Fibroblast of lung (primary cell): ENCODE measurements around the gene DPH3. TPM values are rescaled to one million over a fixed set of nuclear protein-coding genes. Genes with fewer than 3 reads are reported as not detected.

Source experiments
- DNase-seq, 2 donors: peaks; one replicate each; pipeline versions ENCODE4 v3.0.0 to v3.0.0-alpha.2; 2010; ENCODE audit warnings: low read depth in 2 of 2
- H2AFZ ChIP-seq: 2 replicates; pipeline ENCODE4 v1.5.1; 2012; ENCODE audit warnings: low read length, control low read depth, inconsistent platforms
- H3K27ac ChIP-seq: 2 replicates; pipeline ENCODE4 v1.5.1; 2011; ENCODE audit warnings: low read length, control low read depth; ENCODE audit not compliant: insufficient read depth
- H3K27me3 ChIP-seq: 2 replicates; pipeline ENCODE4 v1.5.1; 2011; ENCODE audit warnings: mild to moderate bottlenecking, low read length; ENCODE audit not compliant: control insufficient read depth, insufficient read depth
- H3K36me3 ChIP-seq: 2 replicates; pipeline ENCODE4 v1.5.1; 2011; ENCODE audit warnings: low read length; ENCODE audit not compliant: control insufficient read depth, insufficient read depth
- H3K4me1 ChIP-seq: 2 replicates; pipeline ENCODE4 v1.5.1; 2011; ENCODE audit warnings: low read length; ENCODE audit not compliant: control insufficient read depth, insufficient read depth; ENCODE audit errors: extremely low read depth
- H3K4me2 ChIP-seq: 2 replicates; pipeline ENCODE4 v1.5.1; 2011; ENCODE audit warnings: low read length, control low read depth; ENCODE audit not compliant: insufficient read depth; ENCODE audit errors: extremely low read depth
- H3K4me3 ChIP-seq, 4 experiments: fragments of 200-600 bp in 1 of 4; sonication (generic) in 1 of 4; replicated peaks in 1 of 4; 2 replicates each; pipeline ENCODE4 v1.5.1; 2011 to 2016; ENCODE audit warnings: low read length in 4 of 4, low read depth in 3 of 4, mild to moderate bottlenecking in 3 of 4, control low read depth in 2 of 4, inconsistent platforms in 1 of 4, mixed read lengths in 1 of 4; ENCODE audit not compliant: insufficient read depth in 1 of 4; ENCODE audit errors: control extremely low read depth in 1 of 4
- H3K79me2 ChIP-seq: 2 replicates; pipeline ENCODE4 v1.5.1; 2012; ENCODE audit warnings: mild to moderate bottlenecking, low read length, inconsistent platforms; ENCODE audit not compliant: control insufficient read depth, insufficient read depth
- H3K9ac ChIP-seq: 2 replicates; pipeline ENCODE4 v1.5.1; 2011; ENCODE audit warnings: mild to moderate bottlenecking, low read length, control low read depth; ENCODE audit not compliant: insufficient read depth
- H3K9me3 ChIP-seq: 2 replicates; pipeline ENCODE4 v1.5.1; 2012; ENCODE audit warnings: low read depth, low read length; ENCODE audit not compliant: control insufficient read depth, insufficient read depth
- H4K20me1 ChIP-seq: 2 replicates; pipeline ENCODE4 v1.5.1; 2011; ENCODE audit warnings: low read length; ENCODE audit not compliant: control insufficient read depth, insufficient read depth; ENCODE audit errors: extremely low read depth
- EZH2 ChIP-seq: IDR thresholded peaks from 2 replicates; pipeline ENCODE4 v1.5.1; 2012; ENCODE audit warnings: low read length, control low read depth, mild to moderate bottlenecking; ENCODE audit errors: missing control alignments
- polyA plus RNA-seq, 2 donors: library from polyadenylated mRNA; depleted of rRNA in 1 of 2; stranded (reverse) in 1 of 2; unstranded in 1 of 2; fragments of >200 nt; gene quantifications; 2 replicates each; pipeline ENCODE4 v1.2.1, GENCODE V29; 2011 to 2012; ENCODE audit warnings: missing spikeins in 1 of 2
- total RNA-seq: library from RNA; depleted of rRNA; stranded (reverse); fragments of >200 nt; gene quantifications from 2 replicates; pipeline ENCODE4 v1.2.1, GENCODE V29; 2014
- TF ChIP-seq, protein P1 (sequence below), 2 donors: IDR thresholded peaks in 1 of 2; conservative IDR thresholded peaks in 1 of 2; 1 replicate in 1 of 2; 2 replicates in 1 of 2; pipeline ENCODE4 v1.5.1; 2011 to 2012; ENCODE audit warnings: low read length in 2 of 2, control low read depth in 1 of 2, inconsistent platforms in 1 of 2, low read depth in 1 of 2, mild to moderate bottlenecking in 1 of 2

Gene DPH3
- total and polyA plus RNA-seq, 2 donors (not counting 1 experiment from before 2014, with no cell fraction given): 28.1 to 28.2 TPM

DNA sequence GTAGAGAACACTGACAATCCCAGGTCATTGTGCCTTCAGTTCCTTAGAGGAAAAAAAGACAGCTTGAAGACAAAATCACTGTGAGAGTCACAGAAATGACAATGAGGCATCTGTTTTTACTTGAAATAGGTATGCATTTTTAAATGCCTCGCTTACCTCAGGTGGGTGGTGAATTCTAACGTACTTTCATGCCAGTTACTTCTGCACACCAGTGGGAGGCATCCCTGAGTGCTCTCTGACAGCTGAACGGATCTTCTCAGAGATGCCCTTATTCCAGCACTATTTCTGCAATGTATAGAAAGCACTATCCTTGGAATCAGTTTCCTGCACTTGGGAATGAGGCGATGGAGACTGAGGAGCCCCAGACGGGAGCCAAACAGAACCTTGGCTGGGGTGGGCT, 16.2 kb downstream of the DPH3 start:
- H3K9me3 ChIP-seq: no peaks in the 10 kb centered on the region
- DNase-seq: no peak
- no peak overlapping the region for H3K4me2 ChIP-seq
- H3K4me1 ChIP-seq: peaks cover 10% of the 10 kb centered on the region
- H3K79me2 ChIP-seq: no peaks in the 10 kb centered on the region
- H3K27ac ChIP-seq: no peak overlapping the region
- no peaks in the 10 kb centered on the region for H3K36me3 ChIP-seq
- no peak overlapping the region for H3K4me3 ChIP-seq
- no peak overlapping the region for H2AFZ ChIP-seq
- H3K27me3 ChIP-seq: no peaks in the 10 kb centered on the region
- no peak overlapping the region for H3K9ac ChIP-seq
- no peaks in the 10 kb centered on the region for H4K20me1 ChIP-seq
- TF ChIP-seq EZH2: no peak
- TF ChIP-seq, protein P1, sequence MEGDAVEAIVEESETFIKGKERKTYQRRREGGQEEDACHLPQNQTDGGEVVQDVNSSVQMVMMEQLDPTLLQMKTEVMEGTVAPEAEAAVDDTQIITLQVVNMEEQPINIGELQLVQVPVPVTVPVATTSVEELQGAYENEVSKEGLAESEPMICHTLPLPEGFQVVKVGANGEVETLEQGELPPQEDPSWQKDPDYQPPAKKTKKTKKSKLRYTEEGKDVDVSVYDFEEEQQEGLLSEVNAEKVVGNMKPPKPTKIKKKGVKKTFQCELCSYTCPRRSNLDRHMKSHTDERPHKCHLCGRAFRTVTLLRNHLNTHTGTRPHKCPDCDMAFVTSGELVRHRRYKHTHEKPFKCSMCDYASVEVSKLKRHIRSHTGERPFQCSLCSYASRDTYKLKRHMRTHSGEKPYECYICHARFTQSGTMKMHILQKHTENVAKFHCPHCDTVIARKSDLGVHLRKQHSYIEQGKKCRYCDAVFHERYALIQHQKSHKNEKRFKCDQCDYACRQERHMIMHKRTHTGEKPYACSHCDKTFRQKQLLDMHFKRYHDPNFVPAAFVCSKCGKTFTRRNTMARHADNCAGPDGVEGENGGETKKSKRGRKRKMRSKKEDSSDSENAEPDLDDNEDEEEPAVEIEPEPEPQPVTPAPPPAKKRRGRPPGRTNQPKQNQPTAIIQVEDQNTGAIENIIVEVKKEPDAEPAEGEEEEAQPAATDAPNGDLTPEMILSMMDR (conservative IDR thresholded peaks at IDR 0.05 in 1 of 2, IDR thresholded peaks at IDR 0.05 in 1 of 2; ENCODE audit: low read depth in 1 of 2, low read length in 2 of 2): no peak

- no peak overlapping the region for H3K27ac ChIP-seq
- TF ChIP-seq, protein P1 (conservative IDR thresholded peaks at IDR 0.05 in 1 of 2, IDR thresholded peaks at IDR 0.05 in 1 of 2; ENCODE audit: low read depth in 1 of 2, low read length in 2 of 2): peak; percentile 81 to 95
- no peak for TF ChIP-seq EZH2
- no peaks in the 10 kb centered on the region for H3K79me2 ChIP-seq
- DNase-seq: peak; percentile 72 to 87
- H3K4me2 ChIP-seq: no peak overlapping the region
- H3K4me1 ChIP-seq: peaks cover 10% of the 10 kb centered on the region
- no peak overlapping the region for H3K9ac ChIP-seq
- peak overlapping the region; percentile 68 for H2AFZ ChIP-seq
- H3K27me3 ChIP-seq: no peaks in the 10 kb centered on the region
- H3K36me3 ChIP-seq: no peaks in the 10 kb centered on the region
- no peak overlapping the region for H3K4me3 ChIP-seq
- H4K20me1 ChIP-seq: no peaks in the 10 kb centered on the region
- no peaks in the 10 kb centered on the region for H3K9me3 ChIP-seq
Measured at GRCh38 chr3:16247282-16248061, 17.3 kb downstream of the DPH3 start.

DNA sequence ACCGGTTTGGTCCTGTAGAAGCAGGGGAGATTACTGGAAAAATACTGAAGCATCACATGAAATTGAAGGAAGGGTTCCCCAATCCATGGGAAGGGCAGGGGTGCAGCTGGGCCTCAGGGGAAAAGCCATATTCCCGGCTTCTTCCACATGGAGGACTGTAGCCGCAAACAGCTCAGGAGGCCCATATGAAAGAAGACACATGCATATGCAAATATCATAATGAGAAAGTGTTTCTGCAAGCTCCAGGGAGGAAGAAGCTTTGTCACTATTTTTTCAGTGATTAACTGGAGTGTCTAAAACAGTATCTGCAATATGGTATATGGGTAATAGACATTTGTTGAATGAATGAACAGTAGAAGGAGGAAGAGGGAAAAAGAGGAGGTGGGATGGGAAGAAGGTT, 19.1 kb downstream of the DPH3 start:
- Histone ChIP-seq H3K27ac (no peak overlapping the region), H3K9me3 (no peaks in the 10 kb centered on the region), H3K4me2 (no peak overlapping the region), H3K27me3 (no peaks in the 10 kb centered on the region), H3K4me1 (peaks cover 10% of the 10 kb centered on the region), H4K20me1 (no peaks in the 10 kb centered on the region), H2AFZ (no peak overlapping the region), H3K79me2 (no peaks in the 10 kb centered on the region), H3K9ac (no peak overlapping the region), H3K36me3 (no peaks in the 10 kb centered on the region), H3K4me3 (no peak overlapping the region)
- no peak for DNase-seq
- TF ChIP-seq, protein P1 (conservative IDR thresholded peaks at IDR 0.05 in 1 of 2, IDR thresholded peaks at IDR 0.05 in 1 of 2; ENCODE audit: low read depth in 1 of 2, low read length in 2 of 2): no peak
- TF ChIP-seq EZH2: no peak
